Measurements from ENCODE around the gene CRTC1. TPM values are rescaled to one million over a fixed set of nuclear protein-coding genes. Genes with fewer than 3 reads are reported as not detected.

CRTC1 gene
- total RNA-seq, 1 experiment from 2014 or later = 19.0 TPM

- Histone ChIP-seq H2AK5ac (ENCODE audit: insufficient read length, low read length) (no peak overlapping the region), H3K4me2 (ENCODE audit: insufficient read depth, insufficient read length, low read length) (no peak overlapping the region), H3T11ph (ENCODE audit: low read length) (no peak overlapping the region), H2BK15ac (ENCODE audit: low read depth, low read length) (no peak overlapping the region), H2BK20ac (ENCODE audit: low read depth, low read length, poor library complexity, severe bottlenecking) (no peak overlapping the region), H4K5ac (ENCODE audit: insufficient read length, low read depth, low read length) (no peak overlapping the region), H3K4me1 (ENCODE audit: insufficient read depth, low read length) (no peaks in the 10 kb centered on the region), H3K9me3 (ENCODE audit: control insufficient read depth, low read depth, low read length) (no peaks in the 10 kb centered on the region), H3K23ac (ENCODE audit: insufficient read length, low read depth, low read length) (no peak overlapping the region), H3K14ac (ENCODE audit: insufficient read depth, low read length) (no peak overlapping the region), H3K79me1 (ENCODE audit: insufficient read depth, low read depth, low read length, poor library complexity, severe bottlenecking) (no peaks in the 10 kb centered on the region), H2AFZ (ENCODE audit: low read length) (no peak overlapping the region), H2BK5ac (ENCODE audit: insufficient read length, low read length) (no peak overlapping the region), H3K23me2 (ENCODE audit: insufficient read length, low read depth, low read length, poor library complexity, severe bottlenecking) (no peaks in the 10 kb centered on the region), H3K4ac (ENCODE audit: low read depth, low read length) (no peak overlapping the region), H4K8ac (replicated peaks; ENCODE audit: insufficient read length, low read depth, low read length) (no peak overlapping the region), H4K20me1 (ENCODE audit: control insufficient read depth, insufficient read depth, insufficient read length) (no peaks in the 10 kb centered on the region), H3K27ac (ENCODE audit: insufficient read length, low read depth, low read length) (no peak overlapping the region), H3K18ac (ENCODE audit: insufficient read length, low read depth, low read length) (no peak overlapping the region), H3K79me2 (ENCODE audit: insufficient read depth, low read length) (no peaks in the 10 kb centered on the region), H3K56ac (ENCODE audit: insufficient read length, low read depth, low read length) (no peak overlapping the region), H4K91ac (ENCODE audit: insufficient read length, low read depth, low read length) (no peak overlapping the region), H3K9ac (ENCODE audit: extremely low read depth, insufficient read length, low read length) (no peak overlapping the region), H3K27me3 (ENCODE audit: insufficient read depth, low read length) (no peaks in the 10 kb centered on the region), H2BK120ac (ENCODE audit: low read depth, low read length, poor library complexity, severe bottlenecking) (no peak overlapping the region), H2BK12ac (ENCODE audit: insufficient read length, low read depth, low read length) (no peak overlapping the region)
- Mint-ChIP-seq H3K4me3 (no peak overlapping the region), H3K27ac (peak overlapping the region in 1 of 3 experiments; percentile 82; a peak in 2 of 7 replicates), H3K9me3 (no peaks in the 10 kb centered on the region), H3K27me3 (ENCODE audit: low read depth) (peaks cover 2% of the 10 kb centered on the region; the same call in 1 of the 2 replicates), H3K4me1 (peaks cover 12 to 18% of the 10 kb centered on the region in 2 experiments), H3K36me3 (ENCODE audit: insufficient read depth in 1 of 3, low read depth in 3 of 3) (peaks cover 0 to 3% (median 0%) of the 10 kb centered on the region in 3 experiments; a peak in 1 of 7 replicates)
- TF ChIP-seq CTCF (conservative IDR thresholded peaks at IDR 0.05) = no peak
- no CpG with 5 or more reads among the region's 18 CpGs for WGBS (ENCODE audit: extremely low coverage, insufficient read length, low lambda C conversion rate)
- peak; percentile 28 for DNase-seq
Measured at GRCh38 chr19:18729933-18730530, 46.6 kb downstream of the CRTC1 start.

All from H9 (cell line).